Activated T-helper 17 cell treated with anti-CD3 and anti-CD28 coated beads, Interleukin-2, amount 50 U/mL, for 72 hours (primary cell): ENCODE measurements around the gene TTLL7. TPM values are rescaled to one million over a fixed set of nuclear protein-coding genes. Genes with fewer than 3 reads are reported as not detected.

Experiments
- ATAC-seq: fragments of 150-1000 bp; cut with Tn5 transposase; replicated peaks from 2 replicates; pipeline ENCODE4 v1.10.0; 2021; ENCODE audit warnings: mild to moderate bottlenecking, moderate library complexity
- H3K27ac Mint-ChIP-seq: one replicate; pipeline ENCODE4 v1.8.0; 2022; ENCODE audit warnings: mixed read lengths
- H3K27me3 Mint-ChIP-seq: one replicate; pipeline ENCODE4 v1.8.0; 2022; ENCODE audit warnings: mixed read lengths
- H3K36me3 Mint-ChIP-seq: one replicate; pipeline ENCODE4 v1.8.0; 2022; ENCODE audit warnings: low read depth, mild to moderate bottlenecking, mixed read lengths
- H3K4me1 Mint-ChIP-seq: one replicate; pipeline ENCODE4 v1.8.0; 2022; ENCODE audit warnings: mixed read lengths
- H3K4me3 Mint-ChIP-seq: one replicate; pipeline ENCODE4 v1.8.0; 2022; ENCODE audit warnings: mild to moderate bottlenecking, mixed read lengths
- H3K9me3 Mint-ChIP-seq: one replicate; pipeline ENCODE4 v1.8.0; 2022; ENCODE audit warnings: mixed read lengths
- total RNA-seq, 2 donors: library from RNA; stranded (reverse); gene quantifications; one replicate each; pipeline ENCODE4 v1.2.3, GENCODE V29; 2022

TTLL7 gene
- total RNA-seq, 2 donors from 2014 or later: 2.7 to 6.3 TPM

DNA sequence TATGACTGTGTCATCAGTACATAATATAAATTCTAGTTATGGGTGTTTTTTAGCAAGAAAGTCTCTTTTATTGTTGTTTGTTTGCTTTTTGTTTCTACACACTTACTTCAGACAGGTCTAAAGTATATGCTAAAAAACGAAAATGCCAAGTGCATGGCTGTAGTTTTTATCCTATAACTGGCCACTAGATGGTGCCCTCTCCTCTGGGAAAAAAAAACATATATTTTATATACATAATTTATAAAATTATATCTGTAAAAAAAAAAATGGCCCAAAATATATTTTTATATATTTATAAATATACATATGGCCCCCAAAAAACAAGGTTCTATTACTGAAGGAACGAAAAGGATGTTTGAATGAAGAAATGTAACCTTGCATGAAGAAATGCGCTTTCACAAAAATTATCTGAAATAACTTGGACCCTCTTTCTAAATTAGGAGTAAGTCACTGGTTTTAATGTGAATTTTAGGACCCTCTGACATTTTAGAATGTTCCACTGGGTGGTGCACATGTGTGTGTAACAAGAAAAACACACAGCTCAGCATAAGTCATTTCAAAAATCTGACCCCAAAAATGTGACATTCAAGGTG is 93.5 kb downstream of the TTLL7 start:
- no peak for ATAC-seq
- H3K4me1 Mint-ChIP-seq: no peaks in the 10 kb centered on the region
- H3K36me3 Mint-ChIP-seq: no peaks in the 10 kb centered on the region
- no peaks in the 10 kb centered on the region for H3K9me3 Mint-ChIP-seq
- H3K4me3 Mint-ChIP-seq: no peak overlapping the region
- no peak overlapping the region for H3K27ac Mint-ChIP-seq
- H3K27me3 Mint-ChIP-seq: peaks cover 8% of the 10 kb centered on the region

- no peaks in the 10 kb centered on the region for H3K27me3 Mint-ChIP-seq
- ATAC-seq: no peak
- no peaks in the 10 kb centered on the region for H3K4me1 Mint-ChIP-seq
- no peaks in the 10 kb centered on the region for H3K36me3 Mint-ChIP-seq
- H3K4me3 Mint-ChIP-seq: no peak overlapping the region
- H3K9me3 Mint-ChIP-seq: no peaks in the 10 kb centered on the region
- H3K27ac Mint-ChIP-seq: no peak overlapping the region
Measured at GRCh38 chr1:83901547-83902155, 97.3 kb downstream of the TTLL7 start.

GRCh38 chr1:83900524-83900923 is 98.4 kb downstream of the TTLL7 start:
- ATAC-seq: no peak
- Mint-ChIP-seq H3K27me3 (peaks cover 4% of the 10 kb centered on the region), H3K27ac (no peak overlapping the region), H3K4me1 (no peaks in the 10 kb centered on the region), H3K36me3 (no peaks in the 10 kb centered on the region), H3K4me3 (no peak overlapping the region), H3K9me3 (no peaks in the 10 kb centered on the region)

- no peak for ATAC-seq
- Mint-ChIP-seq H3K4me1 (no peaks in the 10 kb centered on the region), H3K36me3 (no peaks in the 10 kb centered on the region), H3K27ac (no peak overlapping the region), H3K27me3 (peaks cover 8% of the 10 kb centered on the region), H3K4me3 (no peak overlapping the region), H3K9me3 (no peaks in the 10 kb centered on the region)
Measured at GRCh38 chr1:83897516-83897915, 101.4 kb downstream of the TTLL7 start.

GRCh38 chr1:83896299-83896698 is 102.6 kb downstream of the TTLL7 start:
- Mint-ChIP-seq H3K27me3 (peaks cover 8% of the 10 kb centered on the region), H3K4me1 (no peaks in the 10 kb centered on the region), H3K9me3 (no peaks in the 10 kb centered on the region), H3K4me3 (no peak overlapping the region), H3K27ac (no peak overlapping the region), H3K36me3 (no peaks in the 10 kb centered on the region)
- ATAC-seq: no peak

- no peak overlapping the region for H3K4me3 Mint-ChIP-seq
- H3K36me3 Mint-ChIP-seq: no peaks in the 10 kb centered on the region
- peaks cover 3% of the 10 kb centered on the region for H3K27me3 Mint-ChIP-seq
- no peak overlapping the region for H3K27ac Mint-ChIP-seq
- ATAC-seq: no peak
- H3K9me3 Mint-ChIP-seq: peaks cover 7% of the 10 kb centered on the region
- no peaks in the 10 kb centered on the region for H3K4me1 Mint-ChIP-seq
Measured at GRCh38 chr1:83889707-83890106, 109.2 kb downstream of the TTLL7 start.

- ATAC-seq: no peak
Measured at GRCh38 chr1:83887483-83887882, 111.4 kb downstream of the TTLL7 start.

DNA sequence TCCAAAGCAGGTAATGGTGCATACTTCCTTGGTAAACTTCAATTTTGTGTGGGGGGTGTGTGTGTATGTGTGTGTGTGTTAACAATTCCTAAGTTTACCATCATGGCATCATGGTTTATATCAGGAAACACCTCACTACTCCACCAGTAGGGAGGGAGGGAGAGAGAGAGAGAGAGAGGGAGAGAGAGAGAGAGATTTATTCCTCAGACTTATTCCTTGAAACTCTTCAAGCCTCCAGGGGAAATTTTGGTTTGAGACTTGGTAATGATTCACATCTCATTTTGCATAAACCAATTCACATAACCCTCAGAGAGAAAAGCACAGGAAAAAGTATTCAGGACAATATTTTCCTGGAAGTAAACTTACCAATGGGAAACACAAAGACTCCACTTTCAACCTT is 115.0 kb downstream of the TTLL7 start:
- H3K9me3 Mint-ChIP-seq: peaks cover 6% of the 10 kb centered on the region
- no peaks in the 10 kb centered on the region for H3K4me1 Mint-ChIP-seq
- no peak for ATAC-seq
- no peak overlapping the region for H3K4me3 Mint-ChIP-seq
- no peak overlapping the region for H3K27ac Mint-ChIP-seq
- H3K36me3 Mint-ChIP-seq: no peaks in the 10 kb centered on the region
- no peaks in the 10 kb centered on the region for H3K27me3 Mint-ChIP-seq

More at GRCh38 chr1:83887483-83887882, 111.4 kb downstream of the TTLL7 start:
- Mint-ChIP-seq H3K4me1 (no peaks in the 10 kb centered on the region), H3K27ac (no peak overlapping the region), H3K9me3 (peaks cover 7% of the 10 kb centered on the region), H3K27me3 (peaks cover 3% of the 10 kb centered on the region), H3K36me3 (no peaks in the 10 kb centered on the region), H3K4me3 (no peak overlapping the region)

GRCh38 chr1:83882906-83883305 is 116.0 kb downstream of the TTLL7 start:
- Mint-ChIP-seq H3K27ac (no peak overlapping the region), H3K36me3 (no peaks in the 10 kb centered on the region), H3K9me3 (no peaks in the 10 kb centered on the region), H3K4me3 (no peak overlapping the region), H3K27me3 (no peaks in the 10 kb centered on the region), H3K4me1 (no peaks in the 10 kb centered on the region)
- ATAC-seq: no peak

GRCh38 chr1:83872515-83872914 is 126.4 kb downstream of the TTLL7 start:
- Mint-ChIP-seq H3K4me3 (no peak overlapping the region), H3K9me3 (no peaks in the 10 kb centered on the region), H3K27ac (no peak overlapping the region), H3K36me3 (no peaks in the 10 kb centered on the region), H3K27me3 (peaks cover 8% of the 10 kb centered on the region), H3K4me1 (no peaks in the 10 kb centered on the region)
- ATAC-seq: no peak

DNA sequence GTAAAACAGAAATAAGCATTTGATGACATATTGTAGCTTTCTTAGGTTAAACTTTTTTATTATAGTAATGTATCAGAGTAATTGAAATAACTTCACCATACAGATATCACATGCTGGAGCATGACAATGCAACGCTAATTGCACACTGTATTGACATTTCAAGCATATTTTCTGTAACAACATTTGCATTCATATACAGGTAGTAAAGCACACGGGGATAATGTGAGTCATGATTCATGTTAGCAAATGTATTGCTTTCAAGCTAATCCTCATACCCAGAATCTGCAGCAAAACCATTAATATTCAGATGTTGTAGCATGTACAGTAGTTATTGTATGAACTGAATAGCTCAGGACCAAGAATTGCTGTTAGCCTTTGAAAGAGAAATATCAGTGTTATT is 133.9 kb downstream of the TTLL7 start:
- no peak for ATAC-seq
- Mint-ChIP-seq H3K9me3 (no peaks in the 10 kb centered on the region), H3K4me1 (peaks cover 5% of the 10 kb centered on the region), H3K4me3 (no peak overlapping the region), H3K27me3 (peaks cover 3% of the 10 kb centered on the region), H3K36me3 (no peaks in the 10 kb centered on the region), H3K27ac (no peak overlapping the region)

DNA sequence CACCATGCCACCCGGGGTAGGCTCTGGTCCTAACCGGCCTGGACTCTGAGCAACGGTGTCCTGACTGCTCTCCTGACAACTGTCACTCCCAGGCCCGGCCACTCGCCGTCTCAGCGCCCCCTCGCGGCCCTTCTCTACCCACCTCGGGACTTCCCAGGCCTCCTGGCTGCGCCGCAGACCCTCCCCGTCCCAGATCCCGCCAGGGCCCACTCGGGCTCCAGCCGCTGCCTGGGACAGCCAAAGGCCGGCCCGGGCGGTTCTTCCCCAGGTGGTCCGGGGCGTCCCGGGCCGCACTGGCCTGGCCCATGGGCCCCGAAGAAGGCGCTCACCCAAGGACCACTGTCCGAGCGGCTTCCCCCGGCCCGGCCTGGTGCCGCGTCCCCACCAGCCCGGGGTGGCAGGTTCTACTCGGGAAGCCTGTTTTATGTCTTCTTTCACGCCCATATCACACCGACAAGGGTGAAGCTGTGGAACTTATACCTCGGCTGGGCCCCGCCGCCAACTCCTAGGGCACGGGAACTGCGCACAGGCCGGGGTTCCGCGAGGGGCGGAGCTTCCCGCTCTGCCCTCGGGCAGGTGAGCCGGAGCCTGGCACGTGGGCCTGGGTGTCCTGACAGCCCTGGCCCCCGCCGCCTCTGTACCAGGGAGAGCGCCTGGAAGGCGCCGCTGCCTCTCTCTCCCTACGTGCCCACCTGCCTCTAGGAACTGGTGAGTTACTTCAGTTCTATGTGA is 138.3 kb downstream of the TTLL7 start:
- peaks cover 5% of the 10 kb centered on the region for H3K4me1 Mint-ChIP-seq
- H3K9me3 Mint-ChIP-seq: no peaks in the 10 kb centered on the region
- no peaks in the 10 kb centered on the region for H3K36me3 Mint-ChIP-seq
- peak overlapping the region; percentile 68 for H3K4me3 Mint-ChIP-seq
- H3K27me3 Mint-ChIP-seq: peaks cover 2% of the 10 kb centered on the region
- peak; percentile 95 for ATAC-seq
- peak overlapping the region; percentile 75 for H3K27ac Mint-ChIP-seq

DNA sequence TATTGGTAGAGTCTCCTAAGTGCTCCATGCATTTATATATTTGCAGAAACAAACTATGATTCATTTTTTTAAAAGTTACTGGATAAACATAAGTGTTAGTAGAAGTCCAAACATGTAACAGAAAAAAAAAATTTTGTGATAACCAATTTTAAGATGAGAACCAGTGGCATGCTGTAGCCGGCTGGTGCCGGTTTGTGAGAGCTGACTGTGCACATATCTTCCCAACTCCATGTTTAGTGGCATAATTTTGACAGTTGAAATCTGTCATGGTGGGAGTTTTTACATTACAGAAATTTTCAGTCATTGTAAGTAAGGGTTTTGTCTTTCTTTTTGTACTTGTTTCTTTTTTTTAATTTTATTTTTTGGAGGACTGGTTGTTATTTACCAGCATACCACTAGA is 141.2 kb downstream of the TTLL7 start:
- Mint-ChIP-seq H3K27me3 (peaks cover 7% of the 10 kb centered on the region), H3K36me3 (no peaks in the 10 kb centered on the region), H3K9me3 (no peaks in the 10 kb centered on the region), H3K4me1 (peaks cover 5% of the 10 kb centered on the region), H3K4me3 (no peak overlapping the region), H3K27ac (no peak overlapping the region)
- ATAC-seq: no peak

DNA sequence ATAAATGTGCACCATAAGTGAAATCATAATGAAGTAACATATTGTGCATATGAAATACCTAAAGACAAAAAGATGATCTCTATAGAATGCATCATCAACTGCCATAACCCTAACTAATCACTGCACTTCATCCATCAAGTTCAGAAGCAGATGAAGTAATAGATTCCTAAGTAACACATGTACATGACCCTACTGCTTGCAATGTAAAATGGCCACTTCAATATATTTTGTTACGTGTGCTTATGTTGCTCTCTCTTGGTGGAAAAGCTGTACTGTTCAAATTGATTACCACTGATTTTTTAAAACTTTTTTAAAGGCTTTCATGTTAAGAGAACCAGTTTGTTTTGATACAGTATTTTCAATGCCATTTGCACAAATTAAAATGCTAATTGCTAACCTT is 141.8 kb downstream of the TTLL7 start:
- Mint-ChIP-seq H3K9me3 (no peaks in the 10 kb centered on the region), H3K4me3 (no peak overlapping the region), H3K27ac (no peak overlapping the region), H3K4me1 (peaks cover 5% of the 10 kb centered on the region), H3K27me3 (peaks cover 7% of the 10 kb centered on the region), H3K36me3 (no peaks in the 10 kb centered on the region)
- no peak for ATAC-seq

DNA sequence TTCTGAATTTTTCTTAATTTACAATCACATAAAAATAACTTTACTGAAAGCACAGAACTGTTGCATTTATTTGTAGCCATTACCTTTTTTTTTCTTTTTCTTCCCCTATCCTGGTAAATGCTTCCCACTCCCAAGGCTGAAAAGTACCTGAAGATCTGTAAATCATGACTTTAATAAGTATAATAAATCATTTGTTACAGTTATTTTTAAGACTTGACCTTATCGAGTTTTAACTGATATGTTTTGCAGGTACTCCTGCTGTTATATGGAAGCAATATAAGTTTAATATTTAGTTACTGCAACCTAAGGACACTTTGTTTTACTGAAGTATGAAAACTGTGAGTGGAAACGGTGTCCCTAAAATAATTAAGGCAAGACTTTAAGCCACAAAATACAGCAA is 142.6 kb downstream of the TTLL7 start:
- Mint-ChIP-seq H3K4me3 (no peak overlapping the region), H3K27ac (no peak overlapping the region), H3K36me3 (no peaks in the 10 kb centered on the region), H3K9me3 (no peaks in the 10 kb centered on the region), H3K27me3 (peaks cover 7% of the 10 kb centered on the region), H3K4me1 (peaks cover 5% of the 10 kb centered on the region)
- no peak for ATAC-seq
